Astrocyte (in vitro differentiated cells and primary cell): Measurements from ENCODE around the gene ZBTB44.

Experiments used
- CTCF ChIP-seq: IDR thresholded peaks from 2 replicates; pipeline ENCODE4 v1.5.1; 2011; ENCODE audit warnings: low read depth, mild to moderate bottlenecking, inconsistent platforms, low read length, moderate library complexity; ENCODE audit not compliant: insufficient read depth
- EZH2 ChIP-seq: IDR thresholded peaks from 2 replicates; pipeline ENCODE4 v1.6.1; 2012; ENCODE audit warnings: mild to moderate bottlenecking, low read length, inconsistent platforms; ENCODE audit not compliant: insufficient read depth

- TF ChIP-seq CTCF (no peak), EZH2 (no peak)
Observed at GRCh38 chr11:130209128-130209932, 105.4 kb downstream of the ZBTB44 start.
